NCI-H1417 (cell line): ENCODE results near the gene AADACL4.
"Not testable (repeated sequence)": the region's sequence is repeated elsewhere in the genome, so short reads cannot be mapped to it uniquely, and the experiment has no call there.

Experiments used
- DNase-seq, 3 experiments: peaks; one replicate each; lab custom pipeline; 2025; lab: John Stamatoyannopoulos, UW

AADACL4 gene

DNA sequence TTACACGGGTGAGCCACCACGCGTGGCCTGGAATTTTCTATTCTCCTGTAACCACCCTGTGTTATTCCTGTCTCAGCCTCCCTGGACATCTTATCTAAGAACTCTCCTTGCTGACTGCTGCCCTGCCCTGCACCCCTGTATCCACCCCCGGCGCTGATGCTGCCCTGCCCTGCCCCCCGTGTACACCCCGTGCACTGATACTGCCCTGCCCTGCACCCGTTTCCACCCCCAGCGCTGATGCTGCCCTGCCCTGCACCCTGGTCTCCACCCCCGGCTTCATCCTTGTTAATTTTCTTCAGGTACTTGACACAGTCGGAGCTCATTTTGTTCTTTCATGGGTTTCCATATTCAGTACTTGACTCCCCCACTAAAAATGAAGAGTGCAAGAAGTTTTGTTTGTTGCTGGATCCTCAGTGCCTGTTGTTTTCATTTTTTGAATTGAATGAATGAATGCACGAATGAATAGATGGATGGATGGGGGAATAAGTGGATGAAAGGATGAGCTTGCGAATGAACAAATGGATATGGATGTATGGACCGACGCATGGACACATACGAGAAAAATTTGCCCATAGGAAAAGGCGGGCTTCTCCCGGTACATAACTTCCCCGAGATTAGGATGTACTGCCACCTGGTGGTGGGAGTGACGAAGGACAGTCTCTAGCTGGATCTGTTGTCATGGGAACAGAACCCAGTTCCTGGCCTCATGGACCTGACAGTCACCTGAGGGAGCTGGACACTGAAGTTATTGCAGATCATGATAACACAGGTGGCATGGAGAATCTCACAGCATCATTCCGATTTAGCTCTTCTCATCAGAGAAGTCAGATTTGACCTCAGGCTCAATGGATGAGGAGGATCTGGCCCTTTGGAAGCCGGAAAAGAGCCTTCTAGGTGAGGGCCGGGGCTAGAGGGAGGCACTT is 14.9 kb downstream of the AADACL4 start:
- DNase-seq = peak; percentile 68 to 91 (median 87)

GRCh38 chr1:12661606-12662219 is 17.8 kb downstream of the AADACL4 start:
- no peak for DNase-seq

DNA sequence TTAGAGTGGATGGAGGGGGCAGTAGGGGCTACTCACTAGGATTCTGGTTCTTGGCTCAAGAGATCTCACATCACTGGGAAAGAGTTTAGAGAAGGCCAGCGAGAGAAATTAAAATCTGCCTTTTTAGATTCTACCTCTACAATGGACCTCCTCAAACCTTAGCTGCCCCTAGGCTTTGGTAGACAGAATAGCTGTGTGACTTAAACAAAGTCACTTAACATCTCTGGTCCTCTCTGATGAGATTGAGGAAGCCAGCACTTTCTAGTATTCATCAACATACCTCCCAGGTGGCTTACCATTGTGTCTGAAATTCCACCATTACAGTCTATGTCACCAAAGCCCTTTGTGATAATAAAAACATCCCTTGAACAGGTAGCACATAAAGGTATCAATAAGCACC is 18.7 kb downstream of the AADACL4 start:
- no peak for DNase-seq

GRCh38 chr1:12665511-12665910 is 21.6 kb downstream of the AADACL4 start:
- DNase-seq = no peak

DNA sequence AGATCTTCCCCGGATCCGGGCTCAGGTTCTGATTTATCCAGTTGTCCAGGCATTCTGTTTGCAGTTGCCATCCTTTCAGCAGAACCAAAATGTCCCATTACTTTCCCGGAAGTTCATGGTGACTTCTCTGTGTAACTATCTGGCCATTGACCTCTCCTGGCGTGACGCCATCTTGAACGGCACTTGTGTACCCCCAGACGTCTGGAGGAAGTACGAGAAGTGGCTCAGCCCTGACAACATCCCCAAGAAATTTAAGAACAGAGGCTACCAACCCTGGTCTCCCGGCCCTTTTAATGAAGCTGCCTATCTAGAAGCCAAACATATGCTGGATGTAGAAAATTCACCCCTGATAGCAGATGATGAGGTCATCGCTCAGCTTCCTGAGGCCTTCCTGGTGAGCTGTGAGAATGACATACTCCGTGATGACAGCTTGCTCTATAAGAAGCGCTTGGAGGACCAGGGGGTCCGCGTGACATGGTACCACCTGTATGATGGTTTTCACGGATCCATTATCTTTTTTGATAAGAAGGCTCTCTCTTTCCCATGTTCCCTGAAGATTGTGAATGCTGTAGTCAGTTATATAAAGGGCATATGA is 22.4 kb downstream of the AADACL4 start:
- DNase-seq = no peak

DNA sequence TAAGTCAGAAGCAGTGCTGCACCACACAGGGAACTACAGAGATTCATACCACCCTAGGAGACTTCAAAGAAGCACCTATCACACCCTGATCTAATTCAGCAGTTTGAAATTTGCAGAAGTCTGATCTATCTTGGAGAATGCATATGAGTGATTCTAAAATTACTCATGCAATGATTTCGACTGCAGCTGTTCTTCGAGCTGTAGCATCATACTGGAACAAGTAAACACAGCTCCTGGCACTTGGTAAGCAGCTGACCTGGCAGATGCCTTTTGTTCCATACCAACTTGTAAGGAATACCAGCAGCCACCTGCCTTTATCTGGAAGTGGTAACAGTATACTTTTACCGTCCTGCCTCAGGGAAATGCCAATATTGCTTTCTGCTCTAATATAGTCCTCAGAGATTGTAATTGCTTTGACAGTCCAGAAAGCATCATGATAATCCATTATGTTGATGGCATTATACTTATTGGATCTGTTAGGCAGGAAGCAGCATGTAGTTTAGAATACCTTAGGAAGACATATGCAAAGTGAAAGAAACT is 25.7 kb downstream of the AADACL4 start:
- no peak for DNase-seq

DNA sequence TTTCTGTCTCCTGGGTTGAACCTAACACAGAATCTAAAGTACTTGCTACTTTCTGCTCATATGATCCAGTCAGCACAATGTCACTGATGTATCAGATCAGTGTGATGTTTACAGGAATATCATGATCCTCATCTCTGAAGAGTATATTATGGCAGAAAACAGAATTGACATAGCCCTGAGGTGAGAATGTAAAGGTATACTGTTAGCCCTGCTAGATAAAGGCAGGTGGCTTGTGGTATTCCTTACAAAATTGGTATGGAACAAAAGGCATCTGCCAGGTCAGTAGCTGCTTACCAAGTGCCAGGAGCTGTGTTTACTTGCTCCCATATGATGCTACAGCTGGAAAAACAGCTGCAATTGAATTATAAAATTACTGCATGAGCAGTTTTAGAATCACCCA is 30.5 kb downstream of the AADACL4 start:
- DNase-seq = no peak

GRCh38 chr1:12676122-12676521 is 32.2 kb downstream of the AADACL4 start:
- DNase-seq = not testable (repeated sequence)

DNA sequence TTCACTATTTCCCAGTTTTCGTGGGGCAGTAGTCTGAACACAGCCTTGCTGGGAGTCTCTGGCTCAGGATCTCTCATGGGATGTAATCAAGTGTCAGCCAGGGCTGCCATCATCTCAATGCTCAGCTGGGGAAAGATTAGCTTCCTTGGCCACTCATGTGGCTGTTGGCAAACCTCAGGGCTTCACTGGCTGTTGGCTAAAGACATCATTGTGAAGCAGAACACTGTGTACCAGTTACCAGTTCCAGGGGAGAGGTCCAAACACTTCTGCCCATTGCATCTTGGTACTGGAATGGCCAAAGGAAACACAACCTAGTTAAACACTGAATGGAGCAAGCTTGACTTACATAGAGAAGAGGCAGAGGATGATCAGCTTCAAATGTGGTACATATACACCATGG is 33.7 kb downstream of the AADACL4 start:
- DNase-seq = no peak

DNA sequence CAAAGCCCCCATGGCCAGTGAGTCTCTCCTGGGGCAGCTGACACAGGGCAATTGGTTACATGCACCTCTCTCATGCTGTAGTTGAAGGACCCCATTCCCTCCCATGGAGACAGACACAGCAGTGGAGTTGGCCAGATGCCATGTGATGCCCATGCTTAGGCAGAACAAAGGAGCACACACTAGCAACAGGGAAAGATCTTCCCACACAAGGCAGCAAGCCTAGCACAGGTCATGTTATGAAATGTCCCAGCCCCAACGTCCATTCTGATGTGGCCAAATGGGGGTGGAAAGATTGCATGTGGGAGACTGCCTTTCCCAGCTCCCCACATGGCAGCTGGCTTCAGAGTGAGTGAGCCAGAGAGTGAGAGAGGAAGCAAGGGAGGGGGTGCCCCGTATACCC is 34.5 kb downstream of the AADACL4 start:
- DNase-seq = no peak

DNA sequence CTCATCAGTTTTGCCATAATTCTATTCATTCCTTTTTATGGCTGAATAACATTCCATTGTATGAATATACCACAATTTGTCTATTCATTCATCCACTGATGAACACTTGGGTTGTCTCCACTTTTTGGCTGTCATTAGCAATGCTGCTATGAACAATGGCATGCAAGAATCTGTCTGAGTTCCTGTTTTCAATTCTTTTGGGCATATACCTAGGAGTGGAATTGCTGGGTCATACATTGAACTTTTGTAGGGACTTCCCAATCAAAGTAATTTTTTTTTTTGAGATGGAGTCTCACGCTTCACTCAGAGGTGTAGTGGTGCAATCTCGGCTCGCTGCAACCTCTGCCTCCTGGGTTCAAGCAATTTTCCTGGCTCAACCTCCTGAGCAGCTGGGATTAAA is 34.9 kb downstream of the AADACL4 start:
- DNase-seq = no peak

GRCh38 chr1:12690156-12690555 is 46.3 kb downstream of the AADACL4 start:
- no peak for DNase-seq

GRCh38 chr1:12692967-12693782 is 49.3 kb downstream of the AADACL4 start:
- no peak for DNase-seq

DNA sequence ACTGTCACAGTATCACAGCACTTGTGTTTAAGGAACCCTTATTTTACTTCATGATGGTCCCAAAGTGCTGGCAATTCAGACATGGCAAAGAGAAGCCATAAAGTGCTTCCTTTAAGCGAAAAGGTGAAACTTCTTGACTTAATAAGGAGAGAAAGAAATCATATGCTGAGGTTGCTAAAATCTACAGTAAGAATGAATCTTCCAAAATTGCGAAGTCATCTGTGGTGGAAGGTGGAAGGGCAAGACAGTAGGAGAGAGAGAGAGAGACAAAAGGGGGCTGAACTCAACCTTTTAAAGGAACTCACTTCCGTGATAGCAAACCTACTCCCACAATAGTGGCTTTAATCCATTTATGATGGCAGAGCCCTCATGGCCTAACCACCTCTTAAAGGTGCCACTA is 52.8 kb downstream of the AADACL4 start:
- DNase-seq = no peak

GRCh38 chr1:12697397-12697796 is 53.5 kb downstream of the AADACL4 start:
- no peak for DNase-seq

- DNase-seq = no peak
Observed at GRCh38 chr1:12703821-12704451, 60.1 kb downstream of the AADACL4 start.

DNA sequence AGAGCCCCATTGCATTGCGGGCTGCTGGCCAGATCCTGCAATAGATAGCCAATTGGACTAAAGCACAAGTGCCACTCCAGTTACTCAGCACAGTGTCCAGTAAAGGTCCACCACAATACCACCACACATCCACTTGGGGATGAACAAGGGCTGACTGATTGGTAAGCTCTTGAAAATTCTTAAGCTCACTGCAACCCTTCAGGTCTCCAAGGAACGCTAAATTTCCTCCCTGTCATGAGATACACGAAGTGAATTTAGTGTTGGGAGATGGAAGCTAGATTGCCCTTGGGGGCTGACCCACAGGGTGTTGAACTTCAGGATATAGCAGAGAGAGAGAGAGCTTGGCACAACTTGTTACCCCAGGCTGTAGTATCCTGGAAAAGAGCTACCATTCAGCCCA is 62.2 kb downstream of the AADACL4 start:
- no peak for DNase-seq

GRCh38 chr1:12708396-12709090 is 64.7 kb downstream of the AADACL4 start:
- no peak for DNase-seq

GRCh38 chr1:12709091-12709491 is 65.2 kb downstream of the AADACL4 start:
- DNase-seq = no peak

DNA sequence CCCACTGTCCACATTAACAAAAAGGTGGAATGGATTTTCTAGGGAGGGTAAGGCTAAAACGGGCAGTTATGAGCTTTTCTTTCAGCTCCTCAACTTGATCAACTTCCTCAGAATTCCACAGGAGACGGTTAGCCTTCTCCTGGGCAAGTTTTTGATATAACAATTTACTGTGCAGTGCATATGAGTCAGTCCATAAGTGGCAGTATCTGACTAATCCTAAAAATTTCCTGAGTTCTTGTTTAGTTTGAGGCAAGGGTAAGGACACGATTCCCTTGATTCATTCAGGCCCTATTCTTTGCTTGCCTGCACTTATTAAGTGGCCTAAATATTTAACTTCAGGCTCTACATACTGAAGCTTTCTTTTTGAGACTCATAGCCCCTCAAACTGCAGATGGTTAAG is 65.8 kb downstream of the AADACL4 start:
- DNase-seq = no peak

GRCh38 chr1:12711536-12711935 is 67.7 kb downstream of the AADACL4 start:
- DNase-seq = no peak
